HG02970 (cell line): ENCODE results near the gene NEIL1.
"Not testable (repeated sequence)": the region's sequence is repeated elsewhere in the genome, so short reads cannot be mapped to it uniquely, and the experiment has no call there.

Source experiments
- ATAC-seq: cut with Tn5 transposase; IDR thresholded peaks from one replicate; pipeline ENCODE4 v1.9.1; 2021; ENCODE audit warnings: mild to moderate bottlenecking, moderate library complexity, moderate number of reproducible peaks; ENCODE audit not compliant: unreplicated experiment, low FRiP score

NEIL1 gene, protein sequence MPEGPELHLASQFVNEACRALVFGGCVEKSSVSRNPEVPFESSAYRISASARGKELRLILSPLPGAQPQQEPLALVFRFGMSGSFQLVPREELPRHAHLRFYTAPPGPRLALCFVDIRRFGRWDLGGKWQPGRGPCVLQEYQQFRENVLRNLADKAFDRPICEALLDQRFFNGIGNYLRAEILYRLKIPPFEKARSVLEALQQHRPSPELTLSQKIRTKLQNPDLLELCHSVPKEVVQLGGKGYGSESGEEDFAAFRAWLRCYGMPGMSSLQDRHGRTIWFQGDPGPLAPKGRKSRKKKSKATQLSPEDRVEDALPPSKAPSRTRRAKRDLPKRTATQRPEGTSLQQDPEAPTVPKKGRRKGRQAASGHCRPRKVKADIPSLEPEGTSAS

DNA sequence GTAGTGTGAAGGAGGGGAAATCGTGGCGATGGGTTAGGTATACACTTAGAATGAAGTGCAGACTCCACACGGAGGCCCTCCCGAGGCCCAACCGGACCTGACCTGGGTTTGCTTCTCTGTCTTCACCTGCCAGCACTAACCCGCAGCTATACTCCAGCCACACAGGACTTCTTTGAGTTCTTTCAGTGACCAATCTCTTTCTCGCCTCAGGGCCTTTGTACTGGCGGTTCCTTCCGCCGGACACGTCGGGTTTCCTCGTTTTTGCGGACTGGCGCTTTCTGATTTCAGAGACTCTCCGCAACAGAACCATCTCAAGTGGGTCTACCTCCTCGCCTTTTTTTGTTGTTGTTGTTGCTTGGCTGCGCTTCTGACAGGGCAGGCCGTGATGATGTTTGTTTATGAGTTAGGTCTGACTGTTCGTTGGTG is at the start of gene NEIL1:
NEIL1 (plus strand) TSS at position 244 of the 426 bp plus-strand sequence. CDS start 1,867 bp downstream, outside the sequence.
- ATAC-seq: no peak

DNA sequence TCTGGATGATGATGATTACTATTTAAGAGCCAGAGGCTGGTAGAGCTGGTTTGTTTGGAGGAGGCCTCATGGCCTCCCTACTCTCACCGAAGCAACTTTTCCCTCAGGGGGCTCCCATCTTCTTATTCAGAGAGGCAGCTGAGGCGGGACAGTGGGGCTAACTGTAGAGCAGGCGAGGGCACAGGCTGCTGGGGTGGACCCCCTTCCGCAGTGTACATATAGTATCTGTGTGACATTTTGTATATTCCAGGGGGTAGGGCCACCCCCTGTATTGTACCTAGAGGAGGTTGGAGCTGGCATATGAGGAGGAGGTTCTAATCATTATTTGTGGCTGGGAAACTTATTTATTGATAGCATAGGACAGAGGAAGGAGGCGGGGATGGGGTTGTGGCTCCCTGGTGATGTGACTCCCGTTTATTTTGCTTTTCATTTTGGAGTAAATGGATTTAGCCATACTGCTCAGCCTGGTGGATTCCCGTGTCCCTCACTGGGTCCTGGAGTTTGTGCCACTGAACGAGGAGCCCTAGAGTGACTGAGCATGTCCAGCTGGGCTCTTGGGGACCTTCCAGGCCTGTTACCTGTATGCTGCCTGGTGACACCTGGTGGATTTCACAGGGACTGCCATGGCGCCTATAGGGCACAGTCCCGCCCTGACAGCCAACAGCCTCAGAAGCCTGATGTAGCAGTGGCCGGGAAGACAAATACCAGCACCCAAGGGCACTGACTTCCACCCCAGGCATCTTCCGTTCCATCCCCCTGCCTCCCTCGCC is 48.1 kb upstream of the NEIL1 start:
- ATAC-seq: not testable (repeated sequence)

DNA sequence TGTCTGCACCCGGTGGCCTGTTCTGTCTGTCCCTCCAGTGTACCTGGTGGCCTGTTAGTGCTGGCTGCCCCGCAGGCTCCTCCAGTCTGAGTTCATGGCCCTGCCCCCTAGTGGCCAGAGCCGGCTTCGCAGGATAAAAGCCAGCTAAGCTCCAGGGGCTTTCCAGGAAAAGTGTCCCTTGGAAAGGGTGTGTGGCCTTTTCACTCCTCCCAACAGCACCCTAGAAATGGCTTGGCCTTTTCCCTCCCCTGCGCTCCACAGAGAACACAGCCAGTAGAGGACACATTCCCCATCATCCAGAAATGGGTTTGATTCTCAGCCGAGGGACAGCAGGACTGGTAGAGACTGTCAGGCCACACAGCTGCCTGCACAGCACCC is 47.5 kb upstream of the NEIL1 start:
- not testable (repeated sequence) for ATAC-seq

DNA sequence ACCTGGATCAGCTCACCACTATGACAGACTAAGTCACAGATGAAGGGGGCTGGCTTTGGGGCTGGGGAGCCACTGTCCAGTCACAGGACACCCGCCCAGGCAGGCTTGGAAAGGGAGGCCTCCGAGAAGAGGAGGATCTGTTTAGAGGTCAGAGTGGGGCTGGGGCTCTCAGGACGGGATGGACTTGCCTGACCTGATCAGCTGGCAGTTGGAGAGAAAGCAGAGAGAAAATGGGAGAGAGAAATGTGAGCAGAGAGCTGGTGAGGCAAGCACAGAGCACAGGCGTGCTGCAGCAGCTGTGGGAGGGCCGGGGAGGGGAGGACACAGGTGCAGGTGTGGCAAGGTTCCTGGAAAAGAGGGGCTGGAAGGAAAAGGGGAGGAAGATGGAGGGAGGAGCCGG is 46.8 kb upstream of the NEIL1 start:
- ATAC-seq: not testable (repeated sequence)

DNA sequence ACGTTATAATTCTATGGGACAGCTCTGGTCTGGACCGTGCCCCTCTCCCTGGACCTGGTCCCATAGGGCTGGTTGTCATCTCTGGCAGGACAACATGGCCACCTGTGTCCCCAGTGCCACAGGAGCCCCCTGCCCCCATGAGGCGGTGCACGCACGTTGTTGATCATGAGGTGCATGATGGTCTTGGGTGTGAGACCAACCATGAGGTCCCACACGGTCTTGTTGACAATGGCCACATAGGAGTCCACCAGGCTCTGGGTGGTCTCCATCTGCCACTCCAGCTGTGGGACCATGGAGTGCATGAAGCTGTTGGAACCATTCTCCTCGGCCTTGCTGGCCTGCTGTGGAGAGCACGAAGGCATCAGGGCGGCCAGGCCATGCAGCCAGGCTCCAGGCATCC is 44.5 kb upstream of the NEIL1 start:
- no peak for ATAC-seq

DNA sequence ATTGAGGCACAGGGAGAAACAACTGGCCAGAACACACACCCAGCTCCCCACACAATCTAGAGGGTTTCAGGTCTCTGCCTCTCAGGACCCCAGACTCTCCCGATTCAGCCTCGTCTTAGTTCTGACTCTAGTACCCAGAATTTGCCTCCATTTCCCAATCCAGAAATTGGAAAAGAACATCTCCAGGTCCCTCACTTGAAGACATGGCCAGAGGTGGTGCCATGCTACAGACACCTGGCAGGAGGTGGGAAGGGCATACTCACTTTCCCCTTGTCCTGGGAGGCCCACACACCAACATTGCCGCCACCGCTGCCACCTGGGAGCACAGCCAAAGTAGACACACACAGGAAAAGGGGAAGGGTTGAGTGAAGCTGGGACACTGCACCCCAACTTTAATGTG is 44.1 kb upstream of the NEIL1 start:
- ATAC-seq: not testable (repeated sequence)

DNA sequence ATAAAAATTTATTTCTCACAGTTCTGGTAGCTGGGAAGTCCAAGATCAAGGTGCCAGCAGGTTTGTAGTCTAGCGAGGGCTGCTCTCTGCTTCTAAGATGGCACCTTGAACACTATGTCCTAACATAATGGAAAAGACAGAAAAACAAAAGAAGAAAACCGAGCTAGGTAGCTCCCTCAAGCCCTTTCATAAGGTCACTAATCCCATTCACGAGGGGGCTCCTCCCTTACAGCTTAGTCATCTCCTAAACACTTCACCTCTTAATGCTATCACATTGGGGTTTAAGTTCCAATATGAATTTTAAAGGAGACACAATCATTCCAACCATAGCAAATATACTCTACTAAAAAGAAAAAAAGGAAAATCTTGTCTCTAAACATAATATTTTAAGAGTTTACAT is 40.7 kb upstream of the NEIL1 start:
- ATAC-seq: no peak

DNA sequence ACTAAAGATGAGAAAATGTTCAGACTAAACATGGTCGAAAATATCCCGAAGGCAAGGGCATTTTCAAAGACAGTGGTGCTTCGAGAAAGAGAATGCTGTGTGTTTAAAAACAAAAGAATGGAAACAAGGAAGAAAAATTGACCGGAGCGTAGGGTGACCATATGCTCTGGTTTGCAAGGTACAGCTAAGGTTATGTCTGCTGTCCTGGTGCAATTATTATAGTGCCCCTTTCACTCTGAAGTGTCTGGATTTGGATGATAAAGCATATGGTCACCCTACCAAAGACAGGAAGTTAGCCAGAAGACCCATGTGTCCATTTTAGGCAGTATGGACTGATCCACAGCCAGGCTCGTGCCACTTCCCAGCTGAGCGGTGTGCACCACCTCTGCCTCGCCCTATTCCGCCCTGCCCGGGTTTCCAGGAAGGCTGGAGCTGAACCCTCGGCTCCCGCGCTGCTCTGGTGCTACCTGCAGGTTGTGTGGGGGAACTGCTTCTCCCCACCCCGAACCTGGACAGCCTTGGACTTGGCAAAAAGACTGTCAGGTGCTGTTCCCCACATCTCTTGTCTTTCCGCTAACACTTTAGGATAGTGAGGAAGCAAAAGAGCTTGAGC is 39.0 kb upstream of the NEIL1 start:
- ATAC-seq: no peak

DNA sequence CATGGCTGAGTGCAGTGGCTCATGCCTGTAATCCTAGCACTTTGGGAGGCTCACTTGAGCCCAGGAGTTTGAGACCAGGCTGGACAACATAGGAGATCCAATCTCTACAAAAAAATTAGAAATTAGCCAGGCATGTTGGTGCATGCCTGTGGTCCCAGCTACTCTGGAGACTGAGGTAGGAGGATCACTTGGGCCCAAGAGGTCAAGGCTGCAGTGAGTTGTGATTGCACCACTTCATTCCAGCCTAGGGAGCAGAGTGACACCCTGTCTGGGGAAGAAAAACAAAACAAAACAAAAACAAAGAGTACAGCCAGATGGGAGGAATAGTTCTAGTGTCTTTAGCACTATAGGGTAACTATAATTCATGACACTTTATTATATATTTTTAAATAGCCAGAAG is 37.1 kb upstream of the NEIL1 start:
- ATAC-seq: no peak

DNA sequence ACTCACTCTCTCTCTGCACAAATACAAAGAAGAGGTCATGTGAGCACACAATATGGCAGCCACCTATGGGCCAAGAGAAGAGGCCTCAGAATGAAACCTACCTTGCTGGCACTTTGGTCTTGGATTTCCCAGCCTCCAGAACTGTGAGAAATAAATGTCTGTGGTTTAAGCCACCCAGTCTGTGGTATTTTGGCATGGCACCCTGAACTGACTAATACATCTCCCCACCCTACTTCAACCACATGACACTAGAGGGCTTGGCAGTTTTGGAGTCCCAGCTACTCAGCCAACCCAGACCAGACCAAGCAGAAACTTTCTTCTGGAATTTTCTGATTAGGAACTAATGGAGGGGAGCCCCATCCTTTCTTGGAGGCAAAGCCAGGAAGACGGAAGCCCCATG is 34.3 kb upstream of the NEIL1 start:
- ATAC-seq: not testable (repeated sequence)

DNA sequence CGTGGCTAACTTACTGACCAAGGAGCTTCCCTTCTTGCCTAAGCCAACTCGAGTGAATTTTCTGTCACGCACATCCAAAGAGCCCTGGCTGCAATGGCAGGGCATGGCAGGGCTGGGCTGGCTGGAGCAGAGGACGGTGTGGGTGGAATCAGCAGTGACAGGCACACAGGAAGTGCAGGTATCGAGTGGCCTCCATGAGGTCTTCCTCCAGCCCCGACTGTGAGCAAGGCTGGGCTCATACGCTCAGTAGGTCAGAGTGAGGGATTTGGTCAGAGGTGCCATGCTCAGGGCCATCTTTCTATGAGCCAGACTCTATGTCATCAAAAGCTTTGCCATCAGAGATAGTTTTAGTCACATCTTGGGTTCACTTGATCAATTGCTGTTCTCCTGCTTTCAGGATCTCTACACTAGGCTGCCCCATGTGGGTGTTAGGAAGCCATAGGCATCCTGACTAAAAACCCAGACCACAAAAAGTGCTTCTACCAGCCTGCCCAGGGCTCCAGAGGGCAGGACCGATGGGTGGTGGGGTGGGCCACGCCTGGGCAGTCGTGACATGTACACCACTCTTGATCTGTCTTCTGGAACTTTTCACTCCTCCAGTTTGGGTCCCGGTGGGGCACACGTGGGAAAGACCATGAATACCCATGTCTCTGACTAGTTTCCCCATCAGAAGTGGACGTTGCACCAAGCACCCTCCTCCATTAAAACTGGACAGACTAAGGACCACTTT is 33.6 kb upstream of the NEIL1 start:
- ATAC-seq: no peak

DNA sequence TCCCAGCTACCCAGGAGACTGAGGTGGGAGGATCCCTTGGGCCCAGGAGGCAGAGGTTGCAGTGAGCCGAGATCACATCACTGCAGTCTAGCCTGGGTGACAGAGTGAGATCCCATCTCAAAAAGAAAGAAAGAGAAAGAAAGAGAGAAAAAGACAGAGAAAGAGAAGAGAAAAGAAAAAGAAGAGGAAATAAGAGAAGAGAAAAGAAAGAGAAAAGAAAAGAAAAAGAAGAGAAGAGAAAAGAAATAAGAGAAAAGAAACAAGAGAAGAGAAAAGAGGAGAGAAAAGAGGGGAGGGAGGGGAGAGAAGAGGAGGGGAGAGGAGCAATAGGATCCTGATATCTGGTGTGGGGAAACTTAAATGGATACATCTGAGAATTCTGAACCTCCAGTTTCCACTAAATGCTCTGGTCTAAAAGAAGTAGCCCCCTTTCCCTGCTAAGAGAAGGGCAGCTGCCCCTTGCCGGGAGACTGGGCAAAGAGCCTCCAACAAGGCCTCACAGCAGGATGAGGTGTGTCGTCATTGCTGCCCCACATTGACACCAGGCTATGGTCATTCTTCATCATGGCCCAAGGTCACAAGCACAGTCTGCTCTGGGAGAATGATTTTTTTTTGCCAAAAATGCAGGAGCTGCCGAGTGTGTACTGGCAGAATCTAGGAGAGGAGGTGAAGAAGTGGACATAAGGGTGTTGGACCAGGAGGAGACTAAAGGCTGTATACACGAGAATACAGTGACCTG is 32.1 kb upstream of the NEIL1 start:
- ATAC-seq: no peak

DNA sequence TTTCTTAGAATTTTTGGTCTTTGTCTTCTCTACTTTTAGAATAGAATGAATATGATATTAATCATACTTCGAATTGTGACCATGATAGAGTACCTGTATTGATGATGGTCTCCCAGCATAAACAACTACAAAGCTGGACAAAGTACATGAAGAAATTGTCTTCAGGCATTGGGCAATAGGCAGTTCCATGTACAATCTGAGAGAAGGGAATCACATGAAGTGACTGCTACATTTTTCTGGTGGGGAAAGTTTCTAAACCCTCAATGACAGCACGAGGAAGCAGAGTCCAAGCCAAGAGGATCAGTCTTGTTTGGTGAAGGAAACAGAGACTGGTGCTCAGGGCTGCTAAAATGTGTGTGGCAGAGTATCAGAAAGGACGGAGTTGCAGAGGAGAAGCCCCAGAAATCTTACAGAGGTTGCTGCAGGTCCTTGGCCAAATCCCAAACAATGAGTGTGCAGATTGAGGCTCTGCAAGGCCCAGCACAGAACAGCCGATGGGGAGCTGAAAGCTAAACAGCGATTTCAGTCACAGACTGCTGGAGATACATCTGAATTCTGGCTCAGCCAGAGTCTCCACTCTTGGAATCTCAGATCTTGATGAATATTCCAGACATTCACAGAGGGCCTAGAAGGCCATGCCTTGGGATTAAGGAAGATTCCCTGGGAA is 27.5 kb upstream of the NEIL1 start:
- not testable (repeated sequence) for ATAC-seq

DNA sequence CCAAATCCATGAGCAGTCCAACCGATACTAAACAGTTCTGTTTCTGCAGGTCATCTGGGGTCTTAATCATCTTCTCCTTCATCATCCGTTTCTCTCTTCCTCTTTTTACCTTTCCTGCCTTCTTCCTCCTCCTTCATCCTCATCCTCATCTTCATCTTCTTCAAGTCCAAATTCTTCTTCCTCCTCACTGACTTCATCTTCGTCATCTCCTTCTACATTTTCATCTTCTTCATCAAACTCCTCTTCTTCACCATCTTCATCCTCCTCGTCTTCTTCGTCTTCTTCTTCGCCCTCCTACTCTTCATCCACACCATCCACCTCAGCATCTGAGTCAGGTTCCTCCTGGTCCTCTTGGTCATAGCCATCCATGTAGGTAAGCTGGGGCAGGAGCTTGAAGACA is 25.1 kb upstream of the NEIL1 start:
- ATAC-seq: no peak

DNA sequence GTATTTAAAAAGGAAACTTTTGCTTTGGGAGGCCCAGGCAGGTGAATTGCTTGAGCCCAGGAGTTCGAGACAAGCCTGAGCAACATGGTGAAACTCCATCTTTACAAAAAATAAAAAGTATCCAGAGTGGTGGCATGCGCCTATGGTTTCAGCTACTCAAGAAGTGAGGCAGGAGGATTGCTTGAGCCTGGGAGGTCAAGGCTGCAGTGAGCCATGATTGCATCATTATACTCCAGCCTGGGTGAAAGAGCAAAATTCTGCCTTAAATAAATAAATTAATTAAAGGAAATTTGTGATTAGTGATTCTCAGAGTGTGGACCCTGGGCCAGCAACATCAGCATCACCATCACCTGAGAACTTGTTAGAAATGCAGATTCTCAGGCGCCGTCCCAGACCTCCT is 20.9 kb upstream of the NEIL1 start:
- ATAC-seq: no peak

DNA sequence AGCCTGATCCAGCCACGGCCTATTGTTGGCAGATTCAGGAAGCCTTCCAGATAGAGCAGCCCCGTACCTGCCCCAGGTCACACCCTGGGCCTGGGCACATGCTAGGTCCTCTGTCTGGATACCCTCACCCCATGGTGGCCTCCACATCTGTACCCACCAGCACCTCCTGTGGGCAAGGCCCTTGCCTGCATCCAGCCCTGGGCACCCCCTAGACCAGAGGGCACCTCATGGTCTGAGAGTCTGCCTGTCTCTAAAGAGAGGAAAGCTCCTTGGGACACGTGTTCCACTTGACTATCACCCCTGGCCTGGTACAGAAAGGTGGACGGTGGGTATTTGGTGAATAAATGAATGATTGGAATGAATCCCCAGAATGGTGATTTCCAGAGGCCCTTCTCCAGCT is 19.8 kb upstream of the NEIL1 start:
- ATAC-seq: no peak

DNA sequence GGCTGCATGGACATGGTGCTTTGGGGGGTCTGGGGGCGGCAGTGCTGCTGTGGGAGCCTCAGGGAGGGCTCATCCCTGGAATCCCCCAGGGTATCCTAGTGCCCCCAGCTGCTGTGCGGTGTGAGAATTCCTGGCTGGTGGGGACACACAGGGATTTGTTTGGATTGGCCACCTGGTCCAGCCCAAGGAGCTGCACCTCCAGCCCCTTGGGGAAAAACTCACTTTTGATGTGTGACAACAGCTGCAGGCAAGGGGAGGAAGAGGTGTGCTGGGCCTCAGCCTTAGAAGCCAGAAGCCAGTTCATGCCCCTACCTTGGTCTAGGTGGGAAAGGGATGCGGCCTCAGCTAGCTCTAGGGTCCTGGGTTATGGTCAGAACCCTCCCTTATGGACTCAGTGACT is 19.3 kb upstream of the NEIL1 start:
- ATAC-seq: no peak

DNA sequence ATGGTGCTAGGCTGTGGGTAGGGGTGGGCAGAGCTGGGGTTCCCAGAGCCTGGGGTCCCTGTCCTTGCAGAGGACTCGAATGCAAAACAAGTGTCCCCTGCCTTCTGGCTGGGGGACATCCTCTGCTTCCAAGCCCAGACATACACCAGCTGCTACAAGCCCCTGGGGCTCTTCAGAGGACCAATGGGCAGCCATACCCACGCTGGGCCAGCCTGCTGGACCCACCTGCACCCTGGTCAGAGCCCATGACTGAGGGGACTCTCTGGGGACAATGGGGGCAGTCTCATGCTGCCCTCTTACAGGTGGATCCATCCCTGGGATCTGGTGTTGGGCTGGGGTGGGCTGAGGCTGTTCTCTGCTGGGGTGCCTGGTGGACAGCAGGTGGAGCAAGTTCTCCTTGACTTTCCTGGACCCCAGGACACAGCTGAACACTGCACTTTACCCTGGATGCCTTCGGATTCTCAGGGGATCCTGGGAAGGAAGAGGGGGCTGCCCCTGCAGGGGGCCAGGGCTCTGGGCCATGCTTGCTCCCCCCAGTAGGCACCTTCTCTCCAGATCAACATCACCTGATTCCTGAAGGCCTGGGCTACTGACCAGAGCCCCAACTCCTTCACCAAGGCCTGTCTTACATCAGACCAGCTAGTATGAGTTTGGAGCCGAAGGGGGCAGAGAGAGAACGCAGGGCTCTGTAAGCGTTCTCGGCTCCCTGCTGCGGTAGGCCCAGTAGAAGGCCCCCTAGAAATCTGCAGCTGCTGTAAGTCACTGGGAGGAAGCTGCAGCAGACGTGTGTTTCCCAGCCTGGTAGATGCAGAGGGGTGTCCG is 18.1 kb upstream of the NEIL1 start:
- no peak for ATAC-seq

DNA sequence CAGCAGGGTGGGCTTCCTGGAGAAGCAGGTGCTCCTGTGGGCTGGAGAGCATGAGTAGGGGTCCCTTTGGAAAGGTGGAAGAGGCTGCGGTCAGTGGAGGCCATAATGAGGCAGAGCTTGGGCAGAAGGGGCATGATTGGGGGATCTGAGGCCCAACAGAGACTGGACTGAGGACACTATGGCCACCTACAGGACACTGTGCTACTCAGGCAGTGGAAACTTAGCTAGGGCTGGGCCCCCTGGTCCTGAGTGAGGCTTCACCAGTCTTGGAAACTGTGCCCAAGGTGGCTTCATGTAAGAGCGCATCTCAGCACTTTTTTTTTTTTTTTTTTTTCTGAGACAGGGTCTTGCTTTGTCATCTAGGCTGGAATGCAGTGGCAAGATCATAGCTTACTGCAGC is 17.3 kb upstream of the NEIL1 start:
- no peak for ATAC-seq
